ENCODE measurements around the gene MRPL18. TPM values are rescaled to one million over a fixed set of nuclear protein-coding genes. Genes with fewer than 3 reads are reported as not detected.

The MRPL18 gene
- total RNA-seq, 1 donor from 2014 or later: 29.0 TPM

GRCh38 chr6:159753081-159753872, 37.0 kb upstream of the MRPL18 start:
- no peaks in the 10 kb centered on the region for H3K4me1 Mint-ChIP-seq
- no peaks in the 10 kb centered on the region for H3K27me3 Mint-ChIP-seq (ENCODE audit: low read depth)
- H3K4me3 Mint-ChIP-seq: no peak overlapping the region
- peaks cover 41% of the 10 kb centered on the region for H3K36me3 Mint-ChIP-seq
- DNase-seq (ENCODE audit: low spot score in 2 of 2, unreplicated experiment in 2 of 2): no peak
- H3K9me3 Mint-ChIP-seq: no peaks in the 10 kb centered on the region
- no peak overlapping the region for H3K27ac Mint-ChIP-seq
- TF ChIP-seq CTCF (IDR thresholded peaks at IDR 0.05; ENCODE audit: unreplicated experiment): no peak

GRCh38 chr6:159754401-159754800, 35.9 kb upstream of the MRPL18 start:
- Mint-ChIP-seq H3K4me1 (no peaks in the 10 kb centered on the region), H3K27ac (peak overlapping the region; percentile 30), H3K9me3 (no peaks in the 10 kb centered on the region), H3K4me3 (no peak overlapping the region), H3K27me3 (ENCODE audit: low read depth) (no peaks in the 10 kb centered on the region), H3K36me3 (peaks cover 37% of the 10 kb centered on the region)
- no peak for DNase-seq (ENCODE audit: low spot score in 2 of 2, unreplicated experiment in 2 of 2)
- no peak for TF ChIP-seq CTCF (IDR thresholded peaks at IDR 0.05; ENCODE audit: unreplicated experiment)

- Mint-ChIP-seq H3K4me3 (no peak overlapping the region), H3K27ac (peak overlapping the region; percentile 43), H3K36me3 (peaks cover 36% of the 10 kb centered on the region), H3K27me3 (ENCODE audit: low read depth) (no peaks in the 10 kb centered on the region), H3K4me1 (peaks cover 5% of the 10 kb centered on the region), H3K9me3 (no peaks in the 10 kb centered on the region)
- TF ChIP-seq CTCF (IDR thresholded peaks at IDR 0.05; ENCODE audit: unreplicated experiment): no peak
- DNase-seq (ENCODE audit: low spot score in 2 of 2, unreplicated experiment in 2 of 2): no peak
These were observed 35.0 kb upstream of the MRPL18 start for GRCh38 chr6:159754959-159755914.

- Mint-ChIP-seq H3K4me1 (peaks cover 16% of the 10 kb centered on the region), H3K36me3 (peaks cover 36% of the 10 kb centered on the region), H3K9me3 (no peaks in the 10 kb centered on the region), H3K27ac (no peak overlapping the region), H3K4me3 (no peak overlapping the region), H3K27me3 (ENCODE audit: low read depth) (no peaks in the 10 kb centered on the region)
- DNase-seq (ENCODE audit: low spot score in 2 of 2, unreplicated experiment in 2 of 2): no peak
- TF ChIP-seq CTCF (IDR thresholded peaks at IDR 0.05; ENCODE audit: unreplicated experiment): no peak
These were observed 33.8 kb upstream of the MRPL18 start for GRCh38 chr6:159756508-159756907.

GRCh38 chr6:159758031-159759001, 32.0 kb upstream of the MRPL18 start:
- Mint-ChIP-seq H3K9me3 (no peaks in the 10 kb centered on the region), H3K4me3 (no peak overlapping the region), H3K27me3 (ENCODE audit: low read depth) (no peaks in the 10 kb centered on the region), H3K36me3 (peaks cover 33% of the 10 kb centered on the region), H3K4me1 (peaks cover 22% of the 10 kb centered on the region), H3K27ac (peak overlapping the region; percentile 27)
- DNase-seq (ENCODE audit: low spot score in 2 of 2, unreplicated experiment in 2 of 2): no peak
- no peak for TF ChIP-seq CTCF (IDR thresholded peaks at IDR 0.05; ENCODE audit: unreplicated experiment)

Measured in mesothelial cell of epicardium (in vitro differentiated cells).